ENCODE results near the gene MGAT4A.
"Not testable (repeated sequence)": the region's sequence is repeated elsewhere in the genome, so short reads cannot be mapped to it uniquely, and the experiment has no call there.

Gene MGAT4A

GRCh38 chr2:98759338-98759737, 28.4 kb upstream of the MGAT4A start:
- no peak for DNase-seq

- DNase-seq: peak; percentile 7
These were observed 27.0 kb upstream of the MGAT4A start for GRCh38 chr2:98757904-98758421.

DNA sequence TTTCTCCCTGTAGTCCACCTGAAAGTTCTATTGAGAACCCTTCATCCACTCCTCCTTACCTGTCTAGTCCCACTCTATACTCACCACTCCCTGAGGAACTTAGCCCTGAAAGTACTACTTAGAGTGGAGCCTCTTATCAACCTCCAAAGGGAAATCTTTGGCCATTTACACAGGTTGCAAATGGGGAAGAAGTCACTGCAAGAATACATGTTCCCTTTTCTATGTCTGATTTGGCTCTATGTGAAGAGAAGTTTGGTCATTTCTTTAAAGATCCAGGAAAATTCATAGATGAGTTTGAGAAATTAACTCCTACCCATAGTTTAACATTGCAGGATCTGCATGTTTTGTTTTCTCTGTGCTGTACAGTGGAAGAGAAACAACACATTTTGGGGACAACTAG, 22.9 kb upstream of the MGAT4A start:
- no peak for DNase-seq

- DNase-seq: not testable (repeated sequence)
These were observed 21.8 kb upstream of the MGAT4A start for GRCh38 chr2:98752711-98753110.

DNA sequence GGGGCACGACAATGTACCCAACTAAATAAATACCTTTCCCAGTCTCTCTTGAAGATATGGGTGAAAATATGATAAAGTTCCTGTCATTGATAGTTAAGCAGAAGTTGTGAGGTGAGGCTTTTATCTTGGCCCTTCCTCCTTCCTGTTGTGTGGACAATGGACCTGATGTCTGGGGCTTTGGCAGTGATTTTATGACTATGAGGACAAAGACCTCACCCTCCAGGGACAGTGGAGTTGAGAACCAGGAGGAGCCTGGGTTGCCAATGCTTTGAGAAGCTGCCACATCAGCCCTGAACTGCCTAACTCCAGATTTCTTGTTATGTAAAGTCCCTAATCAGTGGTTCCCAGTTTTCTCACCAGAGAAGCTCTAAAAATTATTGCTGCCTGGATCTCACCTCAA, 20.8 kb upstream of the MGAT4A start:
- DNase-seq: no peak

- DNase-seq: no peak
These were observed 19.8 kb upstream of the MGAT4A start for GRCh38 chr2:98750593-98751282.

DNA sequence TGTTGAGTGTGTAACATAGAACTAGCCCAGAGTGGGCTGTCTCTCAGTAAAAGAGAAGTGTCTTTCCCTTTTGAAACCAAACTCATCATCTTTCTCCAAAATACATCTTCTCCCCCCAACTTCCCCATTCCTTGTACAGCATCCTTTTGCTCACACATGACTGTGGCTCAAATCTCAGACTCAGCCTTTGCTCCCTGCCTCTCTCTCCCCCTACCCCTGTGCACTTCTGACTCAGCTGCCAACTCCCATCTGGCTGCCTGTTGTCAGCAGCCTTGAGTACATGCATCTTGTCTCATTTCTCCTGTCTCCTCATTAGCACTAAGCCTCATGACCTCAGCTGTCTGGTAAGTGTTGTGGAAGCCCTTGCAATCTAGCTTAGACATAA, 18.1 kb upstream of the MGAT4A start:
- DNase-seq: no peak

DNA sequence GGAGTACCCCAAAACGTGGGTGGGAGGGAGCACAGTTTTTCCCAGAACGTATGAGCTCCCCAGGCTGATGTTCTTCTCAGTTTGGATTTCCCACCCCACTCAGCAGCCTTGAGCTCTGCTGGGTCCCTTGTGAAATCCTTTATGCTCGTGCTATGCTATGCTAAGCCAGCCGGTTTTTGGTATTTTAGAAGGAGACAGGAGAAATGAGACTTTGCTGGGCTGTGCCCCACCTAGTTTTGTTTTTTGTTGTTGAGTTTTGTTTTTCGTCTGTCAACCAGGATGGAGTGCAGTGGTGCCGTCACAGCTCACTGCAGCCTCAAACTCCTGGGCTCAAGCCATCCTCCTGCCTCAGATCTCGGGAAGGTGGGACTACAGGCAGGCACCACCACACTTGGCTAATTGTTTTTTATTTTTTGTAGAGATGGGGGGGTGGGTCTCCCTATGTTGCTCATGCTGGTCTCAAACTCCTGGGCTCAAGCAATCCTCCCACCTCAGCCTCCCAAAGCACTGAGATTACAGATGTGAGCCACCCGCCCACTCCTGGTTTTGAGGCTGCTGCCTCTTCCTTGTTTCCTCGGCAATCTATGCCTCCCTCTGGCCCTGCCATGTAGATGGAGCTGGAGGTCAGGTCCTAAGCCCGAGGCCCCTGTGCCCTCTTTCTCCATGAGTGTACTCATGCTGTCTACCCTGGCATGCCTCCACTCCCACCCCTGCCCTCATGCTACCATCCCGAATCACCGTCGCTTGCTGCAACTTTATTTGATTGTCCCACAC, 17.5 kb upstream of the MGAT4A start:
- DNase-seq: no peak

- DNase-seq: no peak
These were observed 17.0 kb upstream of the MGAT4A start for GRCh38 chr2:98747888-98748287.

DNA sequence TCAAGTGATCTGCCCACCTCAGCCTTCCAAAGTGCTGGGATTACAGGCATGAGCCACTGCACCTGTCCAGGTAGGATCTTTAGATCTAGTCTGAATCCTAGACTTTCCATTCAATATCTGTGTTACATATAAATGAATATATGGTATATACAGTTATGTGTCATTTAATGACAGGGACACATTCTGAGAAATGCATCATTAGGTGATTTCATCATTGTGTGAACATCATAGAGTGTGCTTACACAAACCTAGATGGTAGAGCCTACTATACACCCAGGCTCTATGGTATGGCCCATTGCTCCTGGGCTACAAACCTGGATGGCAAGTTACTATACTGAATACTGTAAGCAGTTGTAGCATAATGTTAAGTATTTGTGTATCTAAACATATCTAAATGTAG, 15.5 kb upstream of the MGAT4A start:
- no peak for DNase-seq

DNA sequence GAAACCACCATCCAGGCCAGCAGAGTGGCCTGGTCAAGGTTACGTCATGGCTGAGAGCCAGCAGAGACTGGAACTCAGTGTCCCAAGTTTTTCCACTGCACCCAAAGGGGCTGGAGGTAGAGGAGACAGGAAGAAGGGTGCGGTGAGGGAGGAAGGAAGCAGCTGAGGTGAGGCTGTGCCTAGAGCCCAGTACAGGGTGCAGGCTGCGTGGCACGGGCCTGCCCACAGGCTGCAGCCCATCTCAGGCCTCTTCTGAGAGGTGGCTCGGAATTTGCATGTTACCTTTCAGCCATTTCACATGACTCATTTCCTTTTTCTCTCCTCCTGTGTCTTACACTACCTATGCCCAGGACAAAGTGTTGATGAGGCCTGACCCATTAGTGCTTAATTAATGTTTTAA, 13.7 kb upstream of the MGAT4A start:
- DNase-seq: no peak

GRCh38 chr2:98743835-98744234, 12.9 kb upstream of the MGAT4A start:
- no peak for DNase-seq

- no peak for DNase-seq
These were observed 8.1 kb upstream of the MGAT4A start for GRCh38 chr2:98739020-98739419.

DNA sequence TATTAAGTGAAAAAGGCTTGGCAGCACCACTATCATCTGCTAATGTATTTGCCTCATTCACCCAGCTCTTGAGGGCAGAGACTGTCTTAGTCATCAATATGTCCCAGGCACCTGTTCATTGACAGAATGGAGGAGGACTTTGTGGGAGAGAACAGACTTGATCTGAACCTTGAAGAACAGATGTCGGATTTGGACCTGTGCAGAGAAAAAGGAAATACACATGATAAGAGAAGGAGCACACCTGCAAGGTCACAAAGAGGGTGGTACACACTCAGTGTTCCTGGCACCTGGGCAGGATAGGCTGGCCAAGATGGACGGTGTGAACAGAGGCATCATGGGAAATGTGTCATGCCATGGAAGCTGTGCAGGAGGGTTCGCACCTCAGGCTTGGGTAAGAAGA, 7.4 kb upstream of the MGAT4A start:
- DNase-seq: no peak

GRCh38 chr2:98737848-98738247, 6.9 kb upstream of the MGAT4A start:
- DNase-seq: no peak

DNA sequence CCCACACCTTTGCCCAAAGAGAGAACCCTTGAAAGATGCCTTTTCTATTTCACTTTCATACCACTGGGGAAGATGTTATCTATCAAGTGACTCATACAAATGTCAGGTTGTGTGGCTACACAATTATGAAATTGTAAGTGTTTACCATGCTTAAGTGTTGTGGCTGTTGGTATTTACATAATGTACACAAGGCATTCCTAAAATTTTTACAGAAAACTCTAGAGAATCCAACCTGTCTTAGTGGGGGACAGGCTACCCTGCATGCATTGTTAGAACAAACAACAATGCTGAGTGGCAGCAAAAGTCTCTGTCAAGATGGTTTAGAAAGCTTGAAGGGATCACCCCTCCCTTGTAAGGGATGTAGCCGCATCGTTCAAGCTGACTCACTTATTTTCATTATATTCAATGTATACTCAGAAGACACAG, 5.5 kb upstream of the MGAT4A start:
- DNase-seq: no peak

DNA sequence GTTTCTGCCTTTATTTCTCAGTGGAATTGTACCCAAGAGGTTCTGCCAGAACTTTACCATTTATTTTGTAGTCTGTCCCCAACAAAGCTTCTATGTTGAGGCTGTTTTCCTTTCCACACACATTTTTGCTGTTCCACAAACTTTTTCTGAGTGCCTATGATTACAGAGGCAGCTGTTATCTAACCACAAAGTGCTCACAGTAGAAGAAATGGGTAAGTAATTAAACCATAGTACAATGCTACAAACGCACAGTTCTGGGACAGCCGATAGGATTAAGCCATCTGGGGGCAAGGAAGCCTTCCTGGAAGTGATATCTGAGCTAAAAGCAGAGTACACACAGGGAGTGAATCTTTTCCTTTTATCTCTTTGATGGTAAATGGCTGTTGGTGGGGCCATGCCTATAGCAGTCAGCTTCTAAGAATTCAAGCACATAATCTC, 3.9 kb upstream of the MGAT4A start:
- no peak for DNase-seq

DNA sequence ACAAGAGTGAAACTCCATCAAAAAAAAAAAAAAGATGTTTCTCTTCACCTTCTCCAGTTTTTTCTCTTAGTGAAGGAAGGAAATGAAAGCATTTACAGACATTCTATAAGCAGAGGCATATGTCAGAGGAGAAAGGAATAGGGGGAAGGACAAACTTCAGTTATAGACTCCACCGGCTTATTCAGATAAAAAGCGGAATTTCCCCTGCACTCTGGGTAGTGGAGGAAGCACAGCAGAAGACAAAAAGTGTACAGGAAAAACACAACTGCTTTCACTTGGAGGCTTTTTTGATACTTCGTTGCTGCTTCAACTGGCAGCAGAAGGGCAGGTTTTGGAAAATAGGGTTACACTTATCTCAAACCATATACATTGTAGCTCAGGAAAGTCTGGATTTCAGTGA, 3.2 kb upstream of the MGAT4A start:
- no peak for DNase-seq

DNA sequence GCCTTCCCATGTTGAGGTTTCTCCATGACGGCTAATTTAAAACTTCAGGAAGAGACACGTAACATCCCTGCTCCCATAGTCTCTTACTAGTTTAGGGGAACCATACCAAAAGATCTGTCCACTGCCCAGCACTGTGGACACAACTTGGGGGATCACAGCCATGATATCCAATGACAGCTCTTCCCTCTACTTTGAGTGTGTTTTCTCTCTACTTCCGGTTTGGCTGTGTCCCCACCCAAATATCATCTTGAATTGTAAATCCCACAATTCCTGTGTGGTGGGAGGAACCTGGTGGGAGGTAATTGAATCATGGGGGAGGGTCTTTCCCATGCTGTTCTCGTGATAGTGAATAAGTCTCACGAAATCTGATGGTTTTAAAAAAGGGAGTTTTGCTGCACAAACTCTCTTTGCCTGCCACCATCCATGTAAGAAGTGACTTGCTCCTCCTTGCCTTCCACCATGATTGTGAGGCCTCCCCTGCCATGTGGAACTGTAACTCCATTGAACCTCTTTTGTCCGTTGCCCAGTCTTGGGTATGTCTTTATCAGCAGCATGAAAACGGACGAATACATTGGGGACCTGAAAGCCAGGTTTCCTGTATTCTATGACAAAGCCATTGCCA, 1.6 kb upstream of the MGAT4A start:
- no peak for DNase-seq

GRCh38 chr2:98731894-98732349, 990 bp upstream of the MGAT4A start:
- DNase-seq: no peak

DNA sequence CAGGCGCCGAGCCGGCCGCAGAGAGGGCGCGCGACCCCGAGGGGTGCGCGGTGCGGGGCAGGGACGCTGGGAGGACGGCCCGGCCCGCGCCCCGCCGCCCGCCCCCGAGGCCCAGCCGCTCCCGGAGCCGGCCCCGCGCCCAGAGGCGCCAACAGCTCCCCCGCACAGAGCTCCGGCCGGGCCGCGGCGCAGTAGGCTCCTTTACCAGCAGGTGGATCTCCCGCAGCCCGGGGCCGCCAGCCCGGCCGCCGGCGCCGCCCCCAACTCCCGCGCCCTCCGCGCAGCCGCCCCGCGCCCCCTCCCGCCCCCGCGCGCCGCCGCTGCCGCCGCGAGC, 258 bp downstream of the MGAT4A start:
- DNase-seq: peak; percentile 74

DNA sequence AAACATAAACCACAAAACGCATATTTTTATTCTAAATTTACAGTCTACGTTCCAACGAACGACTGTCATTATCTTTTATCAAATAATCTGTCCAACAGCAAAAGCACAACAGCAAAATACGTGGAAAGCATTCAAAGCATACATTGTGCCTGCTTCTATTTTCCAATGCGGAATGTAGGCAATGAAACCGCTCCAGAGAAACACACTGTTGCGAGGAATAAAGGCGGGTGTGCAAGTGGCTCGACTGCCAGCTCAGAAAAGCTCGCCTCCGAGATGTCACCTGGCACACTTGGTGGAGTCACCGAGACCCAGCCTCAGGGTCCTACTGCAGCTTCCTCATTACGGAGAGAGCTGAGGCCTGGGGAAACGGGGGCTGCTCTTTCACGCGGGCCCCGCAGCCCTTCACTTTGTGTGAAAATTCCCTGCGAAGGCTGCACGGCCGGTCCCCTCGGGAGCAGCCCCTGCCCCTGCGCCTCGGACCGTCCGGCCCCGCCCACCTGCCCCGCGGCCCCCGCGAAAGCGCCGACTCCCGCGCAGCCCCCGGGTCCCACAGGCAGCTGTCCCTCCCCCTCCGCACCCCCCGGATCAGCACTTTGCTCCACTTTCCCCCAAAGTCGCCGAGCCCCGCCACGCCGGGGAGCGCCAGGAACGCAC, 752 bp downstream of the MGAT4A start:
- DNase-seq: peak; percentile 43

- DNase-seq: no peak
These were observed 1.3 kb downstream of the MGAT4A start for GRCh38 chr2:98729652-98730051.

All from activated gamma-delta T cell (primary cell).